A673 (cell line): ENCODE data around the gene ADAD1. TPM values are rescaled to one million over a fixed set of nuclear protein-coding genes. Genes with fewer than 3 reads are reported as not detected.

ENCODE experiments used
- BruUV-seq: library from RNA; stranded (reverse); fragments of 400-500 nt; replicated peaks from 2 replicates; lab custom pipeline; 2021; lab: Mats Ljungman, UMichigan
- CTCF ChIA-PET: fragments of 300-600 bp; sonication (Branson Sonifier 250); formaldehyde crosslinking; loops from one replicate; lab custom pipeline; 2022; ENCODE audit warnings: antibody characterized with exemption; lab: Charles Lee
- POLR2A ChIA-PET: fragments of 300-600 bp; sonication (Branson Sonifier 250); formaldehyde crosslinking; loops from one replicate; lab custom pipeline; 2022; ENCODE audit warnings: antibody characterized with exemption; ENCODE audit not compliant: low non-redundant PET; lab: Charles Lee
- DNase-seq: peaks from one replicate; pipeline ENCODE4 v3.0.0-alpha.2; 2015; ENCODE audit warnings: low spot score
- H3K27ac ChIP-seq: fragments of 200-600 bp; sonication (generic); 2 replicates; pipeline ENCODE4 v1.5.1; 2016; ENCODE audit warnings: mixed run types, low read depth, mild to moderate bottlenecking, mixed read lengths, antibody characterized with exemption, low read length; ENCODE audit not compliant: poor library complexity, severe bottlenecking
- H3K27me3 ChIP-seq: fragments of 200-600 bp; sonication (generic); replicated peaks from 2 replicates; pipeline ENCODE4 v1.6.1; 2017; ENCODE audit warnings: mixed run types, low read depth, mild to moderate bottlenecking, mixed read lengths, antibody characterized with exemption, low read length; ENCODE audit not compliant: insufficient read depth, poor library complexity
- H3K36me3 ChIP-seq: fragments of 200-600 bp; sonication (generic); 2 replicates; pipeline ENCODE4 v1.6.1; 2016; ENCODE audit warnings: mixed run types, mild to moderate bottlenecking, mixed read lengths, antibody characterized with exemption, low read length; ENCODE audit not compliant: insufficient read depth, poor library complexity, severe bottlenecking
- H3K4me1 ChIP-seq: fragments of 200-600 bp; sonication (generic); 2 replicates; pipeline ENCODE4 v1.6.1; 2017; ENCODE audit warnings: mixed run types, mild to moderate bottlenecking, mixed read lengths, antibody characterized with exemption, low read length; ENCODE audit not compliant: insufficient read depth, poor library complexity, severe bottlenecking
- H3K4me3 ChIP-seq: fragments of 200-600 bp; sonication (generic); 2 replicates; pipeline ENCODE4 v1.5.1; 2016; ENCODE audit warnings: low read depth, mixed run types, mild to moderate bottlenecking, mixed read lengths, low read length; ENCODE audit not compliant: poor library complexity, severe bottlenecking
- H3K9me3 ChIP-seq: fragments of 200-600 bp; sonication (generic); 2 replicates; pipeline ENCODE4 v1.6.1; 2016; ENCODE audit warnings: mixed run types, low read depth, mild to moderate bottlenecking, mixed read lengths, antibody characterized with exemption, low read length; ENCODE audit not compliant: poor library complexity, severe bottlenecking
- EZH2 ChIP-seq: fragments of 200-600 bp; sonication (generic); IDR thresholded peaks from 2 replicates; pipeline ENCODE4 v1.6.1; 2017; ENCODE audit warnings: borderline replicate concordance, low read depth, mild to moderate bottlenecking, mixed read lengths, antibody characterized with exemption, low read length; ENCODE audit not compliant: poor library complexity, severe bottlenecking
- intact Hi-C: fragments of 100-400 bp; cut with micrococcal nuclease; formaldehyde crosslinking; loops from one replicate; pipeline ENCODE4 v1.10.0; 2022; ENCODE audit not compliant: unreplicated experiment
- total RNA-seq: library from RNA; stranded (reverse); gene quantifications from 2 replicates; pipeline ENCODE4 v1.2.3, GENCODE V29; 2021
- TF ChIP-seq, protein P1 (sequence below): fragments of 300-800, 200-600 bp; sonication (generic); conservative IDR thresholded peaks from 2 replicates; pipeline ENCODE4 v1.5.1; 2017; ENCODE audit warnings: low read depth, mild to moderate bottlenecking, antibody characterized with exemption, low read length, moderate library complexity, mixed read lengths

Gene ADAD1
- total RNA-seq, 1 experiment from 2014 or later: not detected

DNA sequence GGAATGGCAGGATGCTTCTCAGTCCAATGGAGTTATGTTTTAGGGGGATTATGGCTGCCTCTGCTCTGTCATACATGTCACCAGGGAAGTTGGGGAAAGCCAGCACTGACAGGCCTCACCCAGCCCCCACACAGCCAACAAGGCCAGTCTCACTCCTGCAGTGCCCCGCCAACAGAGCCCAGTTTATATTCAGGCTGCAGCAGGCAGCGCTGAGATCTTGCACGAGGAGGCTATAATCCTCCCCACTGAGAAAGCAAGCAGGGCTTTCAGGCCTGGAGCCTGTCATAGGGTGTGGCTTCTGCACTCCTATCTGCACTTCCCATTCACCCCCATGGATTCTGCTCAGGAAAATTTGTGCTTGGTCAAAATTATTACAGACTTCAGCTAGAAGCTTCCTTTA lies 25.1 kb downstream of the ADAD1 start:
- DNase-seq: no peak
- Histone ChIP-seq H3K4me3 (no peak overlapping the region), H3K27me3 (no peaks in the 10 kb centered on the region), H3K4me1 (no peaks in the 10 kb centered on the region), H3K36me3 (no peaks in the 10 kb centered on the region), H3K27ac (no peak overlapping the region), H3K9me3 (no peaks in the 10 kb centered on the region)
- no TSS peak for BruUV-seq
- ChIA-PET POLR2A (no interaction called here), CTCF (no interaction called here)
- no peak for TF ChIP-seq EZH2
- TF ChIP-seq, protein P1, sequence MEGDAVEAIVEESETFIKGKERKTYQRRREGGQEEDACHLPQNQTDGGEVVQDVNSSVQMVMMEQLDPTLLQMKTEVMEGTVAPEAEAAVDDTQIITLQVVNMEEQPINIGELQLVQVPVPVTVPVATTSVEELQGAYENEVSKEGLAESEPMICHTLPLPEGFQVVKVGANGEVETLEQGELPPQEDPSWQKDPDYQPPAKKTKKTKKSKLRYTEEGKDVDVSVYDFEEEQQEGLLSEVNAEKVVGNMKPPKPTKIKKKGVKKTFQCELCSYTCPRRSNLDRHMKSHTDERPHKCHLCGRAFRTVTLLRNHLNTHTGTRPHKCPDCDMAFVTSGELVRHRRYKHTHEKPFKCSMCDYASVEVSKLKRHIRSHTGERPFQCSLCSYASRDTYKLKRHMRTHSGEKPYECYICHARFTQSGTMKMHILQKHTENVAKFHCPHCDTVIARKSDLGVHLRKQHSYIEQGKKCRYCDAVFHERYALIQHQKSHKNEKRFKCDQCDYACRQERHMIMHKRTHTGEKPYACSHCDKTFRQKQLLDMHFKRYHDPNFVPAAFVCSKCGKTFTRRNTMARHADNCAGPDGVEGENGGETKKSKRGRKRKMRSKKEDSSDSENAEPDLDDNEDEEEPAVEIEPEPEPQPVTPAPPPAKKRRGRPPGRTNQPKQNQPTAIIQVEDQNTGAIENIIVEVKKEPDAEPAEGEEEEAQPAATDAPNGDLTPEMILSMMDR: no peak
- intact Hi-C loops: no loop called here

DNA sequence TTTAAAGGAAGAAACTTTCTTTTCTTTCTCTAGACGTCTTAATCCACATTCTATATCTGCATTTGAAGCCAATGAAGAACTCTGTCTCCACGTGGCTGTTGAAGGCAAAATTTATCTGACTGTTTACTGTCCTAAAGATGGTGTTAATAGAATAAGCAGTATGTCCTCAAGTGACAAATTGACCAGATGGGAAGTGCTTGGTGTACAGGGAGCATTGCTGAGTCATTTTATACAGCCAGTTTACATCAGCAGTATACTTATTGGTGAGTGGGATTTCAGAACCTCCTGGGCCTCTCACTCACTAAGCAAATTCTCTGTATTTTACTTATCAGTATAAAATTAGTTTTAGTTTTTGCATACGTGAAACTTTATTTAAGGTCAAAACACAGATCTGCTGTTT lies 33.7 kb downstream of the ADAD1 start:
- DNase-seq: no peak
- BruUV-seq: no TSS peak
- ChIA-PET CTCF (no interaction called here), POLR2A (no interaction called here)
- no peaks in the 10 kb centered on the region for H3K36me3 ChIP-seq
- H3K27ac ChIP-seq: no peak overlapping the region
- no peaks in the 10 kb centered on the region for H3K9me3 ChIP-seq
- H3K4me3 ChIP-seq: no peak overlapping the region
- no peaks in the 10 kb centered on the region for H3K27me3 ChIP-seq
- no peaks in the 10 kb centered on the region for H3K4me1 ChIP-seq
- TF ChIP-seq, protein P1: no peak
- no peak for TF ChIP-seq EZH2
- intact Hi-C loops: no loop called here

DNA sequence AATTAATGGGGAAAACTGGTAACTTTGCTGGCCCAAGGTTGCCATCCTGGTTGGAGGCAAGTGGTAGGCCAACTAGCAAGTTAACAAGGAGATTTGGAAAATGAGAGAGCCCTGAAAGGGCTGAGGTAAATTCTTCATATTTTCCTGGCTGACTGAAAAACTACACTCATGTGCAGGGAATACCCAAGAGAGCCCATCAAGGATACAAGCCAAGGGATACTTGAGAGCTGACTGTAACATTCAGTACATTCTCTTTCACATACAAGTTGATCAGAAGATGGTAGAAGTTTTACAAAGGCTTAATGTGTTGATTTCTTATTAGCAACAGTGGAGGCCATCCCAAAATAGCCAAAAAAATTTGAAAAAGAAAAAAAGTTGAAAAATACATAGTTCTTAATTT lies 44.4 kb downstream of the ADAD1 start:
- DNase-seq: no peak
- Histone ChIP-seq H3K27ac (no peak overlapping the region), H3K36me3 (no peaks in the 10 kb centered on the region), H3K9me3 (no peaks in the 10 kb centered on the region), H3K4me1 (no peaks in the 10 kb centered on the region), H3K27me3 (no peaks in the 10 kb centered on the region), H3K4me3 (no peak overlapping the region)
- no TSS peak for BruUV-seq
- TF ChIP-seq, protein P1: no peak
- TF ChIP-seq EZH2: no peak
- ChIA-PET CTCF (no interaction called here), POLR2A (no interaction called here)
- intact Hi-C loops: no loop called here
